ENCODE measurements around the gene COL7A1.
"Not testable (repeated sequence)": the region's sequence is repeated elsewhere in the genome, so short reads cannot be mapped to it uniquely, and the experiment has no call there.

The COL7A1 gene

GRCh38 chr3:48553886-48554845, 41.0 kb downstream of the COL7A1 start:
- Histone ChIP-seq H3K4me3 (ENCODE audit: low read depth, low read length) (no peak overlapping the region), H3K9me3 (ENCODE audit: severe bottlenecking) (no peaks in the 10 kb centered on the region), H3K27ac (no peak overlapping the region), H3K27me3 (ENCODE audit: insufficient read depth, low read depth, severe bottlenecking) (no peaks in the 10 kb centered on the region), H3K36me3 (peaks cover 1% of the 10 kb centered on the region; the same call in 1 of the 2 replicates)
- TF ChIP-seq, protein P1, sequence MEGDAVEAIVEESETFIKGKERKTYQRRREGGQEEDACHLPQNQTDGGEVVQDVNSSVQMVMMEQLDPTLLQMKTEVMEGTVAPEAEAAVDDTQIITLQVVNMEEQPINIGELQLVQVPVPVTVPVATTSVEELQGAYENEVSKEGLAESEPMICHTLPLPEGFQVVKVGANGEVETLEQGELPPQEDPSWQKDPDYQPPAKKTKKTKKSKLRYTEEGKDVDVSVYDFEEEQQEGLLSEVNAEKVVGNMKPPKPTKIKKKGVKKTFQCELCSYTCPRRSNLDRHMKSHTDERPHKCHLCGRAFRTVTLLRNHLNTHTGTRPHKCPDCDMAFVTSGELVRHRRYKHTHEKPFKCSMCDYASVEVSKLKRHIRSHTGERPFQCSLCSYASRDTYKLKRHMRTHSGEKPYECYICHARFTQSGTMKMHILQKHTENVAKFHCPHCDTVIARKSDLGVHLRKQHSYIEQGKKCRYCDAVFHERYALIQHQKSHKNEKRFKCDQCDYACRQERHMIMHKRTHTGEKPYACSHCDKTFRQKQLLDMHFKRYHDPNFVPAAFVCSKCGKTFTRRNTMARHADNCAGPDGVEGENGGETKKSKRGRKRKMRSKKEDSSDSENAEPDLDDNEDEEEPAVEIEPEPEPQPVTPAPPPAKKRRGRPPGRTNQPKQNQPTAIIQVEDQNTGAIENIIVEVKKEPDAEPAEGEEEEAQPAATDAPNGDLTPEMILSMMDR (IDR thresholded peaks at IDR 0.05; ENCODE audit: low read depth, low read length) = no peak
- no peak for DNase-seq

- Histone ChIP-seq H3K36me3 (peaks cover 9% of the 10 kb centered on the region), H3K4me3 (ENCODE audit: low read depth, low read length) (no peak overlapping the region), H3K27me3 (ENCODE audit: insufficient read depth, low read depth, severe bottlenecking) (no peaks in the 10 kb centered on the region), H3K9me3 (ENCODE audit: severe bottlenecking) (no peaks in the 10 kb centered on the region), H3K27ac (no peak overlapping the region)
- no peak for DNase-seq
- TF ChIP-seq, protein P1 (IDR thresholded peaks at IDR 0.05; ENCODE audit: low read depth, low read length) = no peak
Observed at GRCh38 chr3:48553361-48553760, 41.8 kb downstream of the COL7A1 start.

DNA sequence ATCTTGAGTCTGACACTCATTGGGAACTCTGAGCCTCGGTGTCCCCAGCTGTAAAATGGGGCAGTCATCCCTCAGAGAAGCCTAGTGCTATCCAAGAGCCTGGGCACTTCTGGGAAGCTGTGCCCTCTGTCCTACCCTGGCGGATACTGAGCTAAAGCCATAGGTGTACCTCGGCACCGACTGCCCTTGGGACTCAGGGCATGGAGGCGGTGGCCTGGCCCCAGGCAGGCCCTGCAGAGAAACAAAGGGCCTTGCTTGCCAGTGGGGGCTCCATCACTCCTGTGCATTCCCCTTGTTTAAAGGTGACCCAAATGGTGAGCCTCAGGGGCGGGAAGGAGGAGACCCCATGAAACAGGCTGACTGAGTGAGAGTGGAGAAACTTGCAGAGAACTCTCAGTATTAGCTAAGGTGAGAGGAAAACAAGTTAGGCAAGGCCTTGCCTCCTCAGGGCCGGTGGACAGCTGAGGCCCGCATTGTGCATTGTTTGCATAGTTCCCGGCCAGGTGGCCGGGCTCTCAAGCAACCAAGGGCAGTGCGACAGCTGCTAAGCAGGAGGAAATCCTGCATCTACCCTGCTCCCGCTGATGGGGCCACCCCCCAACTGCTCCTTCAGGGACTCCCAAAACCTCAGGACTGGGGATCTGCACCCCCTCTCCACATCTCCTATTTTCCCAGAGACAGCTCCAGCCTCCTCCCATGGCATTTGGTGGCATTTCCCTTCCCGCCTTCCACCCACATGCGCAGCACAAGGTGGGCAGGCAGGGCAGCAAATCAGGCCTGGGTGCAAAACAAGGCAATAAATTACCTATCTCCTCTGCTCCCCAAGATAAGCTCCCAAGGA, 42.8 kb downstream of the COL7A1 start:
- Histone ChIP-seq H3K27ac (no peak overlapping the region), H3K9me3 (ENCODE audit: severe bottlenecking) (no peaks in the 10 kb centered on the region), H3K4me3 (ENCODE audit: low read depth, low read length) (no peak overlapping the region), H3K27me3 (ENCODE audit: insufficient read depth, low read depth, severe bottlenecking) (no peaks in the 10 kb centered on the region), H3K36me3 (peaks cover 19% of the 10 kb centered on the region)
- no peak for DNase-seq
- TF ChIP-seq, protein P1 (IDR thresholded peaks at IDR 0.05; ENCODE audit: low read depth, low read length) = no peak

DNA sequence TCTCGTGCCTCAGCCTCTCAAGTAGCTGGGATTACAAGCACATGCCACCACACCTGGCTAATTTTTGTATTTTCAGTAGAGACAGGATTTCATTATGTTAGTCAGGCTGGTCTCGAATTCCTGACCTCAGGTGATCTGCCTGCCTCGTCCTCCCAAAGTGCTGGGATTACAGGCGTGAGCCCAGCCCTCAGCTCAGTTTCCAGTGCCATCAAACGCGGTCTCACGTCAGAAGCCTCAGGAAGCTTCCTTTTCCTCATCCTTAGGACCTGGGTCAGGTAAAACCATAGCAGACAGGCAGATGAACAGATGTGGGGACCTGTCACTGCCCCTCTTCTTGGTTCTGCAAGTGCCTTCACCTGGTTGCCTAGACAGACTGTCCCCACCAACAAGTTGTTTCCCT, 43.5 kb downstream of the COL7A1 start:
- not testable (repeated sequence) for H3K27ac ChIP-seq; H3K4me3 ChIP-seq (ENCODE audit: low read depth, low read length); H3K9me3 ChIP-seq (ENCODE audit: severe bottlenecking); DNase-seq; H3K27me3 ChIP-seq (ENCODE audit: insufficient read depth, low read depth, severe bottlenecking)
- peaks cover 25% of the 10 kb centered on the region for H3K36me3 ChIP-seq

DNA sequence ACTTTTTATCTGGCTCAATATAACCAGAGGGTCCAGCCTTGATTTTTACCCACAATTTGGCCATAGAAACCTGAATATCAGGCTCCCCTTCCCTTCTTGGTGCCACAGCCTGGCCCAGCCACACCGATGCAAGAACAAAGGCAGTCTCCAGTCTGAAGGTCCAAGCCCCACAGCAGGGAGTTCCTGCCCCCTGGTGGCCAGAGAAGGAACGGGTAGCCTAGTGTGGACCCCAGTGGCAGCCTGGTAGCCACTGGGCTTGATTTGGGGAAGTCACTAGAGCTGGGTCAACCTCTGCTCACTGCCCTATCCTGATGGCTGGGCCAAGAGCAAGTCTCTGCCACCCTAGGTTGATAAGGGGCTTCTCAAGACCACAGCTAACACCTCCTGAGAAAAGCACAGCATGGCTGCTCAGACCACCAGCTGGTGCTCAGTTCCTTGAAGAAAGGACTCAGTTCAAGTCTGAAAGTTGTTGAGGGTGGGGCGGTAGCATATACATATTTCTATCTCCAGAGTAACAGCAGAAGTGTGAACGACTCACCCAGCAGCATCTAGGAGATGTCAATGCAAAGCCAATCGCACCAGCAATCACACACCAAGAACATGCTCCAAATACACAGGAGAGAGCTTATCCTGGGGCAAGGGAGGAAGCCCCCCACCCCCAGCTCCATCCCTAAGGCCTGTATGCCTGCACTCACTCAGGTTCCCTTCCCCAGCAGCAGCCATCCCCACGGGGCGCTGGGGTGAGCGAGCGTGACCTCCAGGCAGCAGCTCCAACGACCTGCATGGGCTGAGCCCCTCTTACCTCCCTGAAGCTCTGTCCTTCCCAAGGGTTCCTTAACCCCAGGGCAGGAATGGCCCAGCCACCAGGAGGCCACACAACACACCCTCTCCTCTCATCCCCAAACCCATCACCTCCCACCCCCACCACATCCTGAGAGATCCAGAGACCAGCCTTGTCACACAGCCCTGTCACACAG, 46.1 kb downstream of the COL7A1 start:
- H3K27ac ChIP-seq = peak overlapping the region; percentile 52

More for the DNA sequence above, 46.1 kb downstream of the COL7A1 start:
- TF ChIP-seq, protein P1 (IDR thresholded peaks at IDR 0.05; ENCODE audit: low read depth, low read length) = peak; percentile 97
- DNase-seq = peak; percentile 83
- Histone ChIP-seq H3K27me3 (ENCODE audit: insufficient read depth, low read depth, severe bottlenecking) (no peaks in the 10 kb centered on the region), H3K36me3 (peaks cover 28% of the 10 kb centered on the region), H3K4me3 (ENCODE audit: low read depth, low read length) (no peak overlapping the region), H3K9me3 (ENCODE audit: severe bottlenecking) (no peaks in the 10 kb centered on the region)

Measured in WERI-Rb-1 (cell line).